Breast epithelium (tissue), 4 donors: ENCODE measurements around the gene COL5A1. TPM values are rescaled to one million over a fixed set of nuclear protein-coding genes. Genes with fewer than 3 reads are reported as not detected.
"Not testable (repeated sequence)": the region's sequence is repeated elsewhere in the genome, so short reads cannot be mapped to it uniquely, and the experiment has no call there.

Experiments
- DNase-seq, 2 donors: peaks; one replicate each; pipeline ENCODE4 v3.0.0-alpha.2; 2019; ENCODE audit warnings: low spot score in 2 of 2
- H3K27ac ChIP-seq, 2 donors: fragments of 200-600 bp; sonication (generic) in 1 of 2; one replicate each; pipeline ENCODE4 v1.5.1; 2016 to 2019; ENCODE audit warnings: mild to moderate bottlenecking in 1 of 2
- H3K27me3 ChIP-seq, 2 donors: fragments of 200-600 bp; sonication (generic) in 1 of 2; one replicate each; pipeline versions ENCODE4 v1.5.1 to v1.6.0; 2017 to 2019; ENCODE audit warnings: control low read depth in 1 of 2, mild to moderate bottlenecking in 1 of 2
- H3K36me3 ChIP-seq: fragments of 200-600 bp; one replicate; pipeline ENCODE4 v1.5.1; 2019
- H3K4me1 ChIP-seq, 2 donors: fragments of 200-600 bp; sonication (generic); one replicate each; pipeline ENCODE4 v1.5.1; 2016 to 2019; ENCODE audit warnings: control low read depth in 1 of 2
- H3K4me3 ChIP-seq, 3 donors: fragments of 200-600 bp; sonication (generic); 1 replicate in 2 of 3; 2 replicates in 1 of 3; pipeline ENCODE4 v1.5.1; 2016 to 2019; ENCODE audit warnings: mild to moderate bottlenecking in 3 of 3, moderate library complexity in 2 of 3
- H3K9me3 ChIP-seq, 2 donors: fragments of 200-600 bp; sonication (generic) in 1 of 2; one replicate each; pipeline ENCODE4 v1.5.1; 2016 to 2019; ENCODE audit warnings: control low read depth in 1 of 2
- CTCF ChIP-seq, 3 donors: fragments of 450-650 bp; IDR thresholded peaks; one replicate each; pipeline ENCODE4 v1.5.1; 2016 to 2017; ENCODE audit warnings: antibody characterized with exemption in 3 of 3, mild to moderate bottlenecking in 3 of 3, moderate library complexity in 3 of 3
- POLR2A ChIP-seq: fragments of 450-650 bp; IDR thresholded peaks from one replicate; pipeline ENCODE4 v1.6.1; 2016; ENCODE audit warnings: antibody characterized with exemption, mild to moderate bottlenecking, moderate library complexity
- POLR2AphosphoS5 ChIP-seq, 3 donors: sonication (generic); formaldehyde crosslinking; IDR thresholded peaks; one replicate each; pipeline ENCODE4 v1.6.1; 2017; ENCODE audit warnings: antibody characterized with exemption in 3 of 3
- intact Hi-C: fragments of 100-400 bp; cut with DNase I; formaldehyde crosslinking; loops from one replicate; pipeline ENCODE4 v1.15.1; 2023; ENCODE audit warnings: low total_unique reads
- total RNA-seq, 3 donors: library from RNA; depleted of rRNA; stranded (reverse); fragments of >200 nt; gene quantifications; one replicate each; pipeline ENCODE4 v1.1.0, GENCODE V29; 2016

The COL5A1 gene
- total RNA-seq, 3 donors from 2014 or later, result 12.1 to 17.0 (median 15.4) TPM

GRCh38 chr9:134662143-134662876, 20.7 kb downstream of the COL5A1 start:
- intact Hi-C loops, result no loop called here
- H3K27ac ChIP-seq, result peak overlapping the region; percentile 33 to 80
- H3K4me3 ChIP-seq, result peak overlapping the region in 1 of 3 donors; percentile 5
- H3K9me3 ChIP-seq, result peaks cover 0 to 7% of the 10 kb centered on the region in 2 donors
- H3K27me3 ChIP-seq, result no peaks in the 10 kb centered on the region
- no peak for TF ChIP-seq POLR2AphosphoS5 (IDR thresholded peaks at IDR 0.05)
- TF ChIP-seq POLR2A, result no peak
- H3K36me3 ChIP-seq, result no peaks in the 10 kb centered on the region
- no peaks in the 10 kb centered on the region for H3K4me1 ChIP-seq
- no peak for DNase-seq

GRCh38 chr9:134663084-134663483, 21.5 kb downstream of the COL5A1 start:
- Histone ChIP-seq H3K4me3 (no peak overlapping the region), H3K27ac (peak overlapping the region in 1 of 2 donors; percentile 80), H3K36me3 (no peaks in the 10 kb centered on the region), H3K27me3 (no peaks in the 10 kb centered on the region), H3K9me3 (peaks cover 0 to 7% of the 10 kb centered on the region in 2 donors), H3K4me1 (no peaks in the 10 kb centered on the region)
- TF ChIP-seq POLR2A, result no peak
- no peak for TF ChIP-seq CTCF (IDR thresholded peaks at IDR 0.05)
- TF ChIP-seq POLR2AphosphoS5 (IDR thresholded peaks at IDR 0.05), result no peak
- intact Hi-C loops, result no loop called here
- DNase-seq, result no peak

- Histone ChIP-seq H3K36me3 (no peaks in the 10 kb centered on the region), H3K9me3 (peaks cover 0 to 7% of the 10 kb centered on the region in 2 donors), H3K4me1 (no peaks in the 10 kb centered on the region), H3K27me3 (no peaks in the 10 kb centered on the region), H3K4me3 (no peak overlapping the region), H3K27ac (peak overlapping the region in 1 of 2 donors; percentile 48)
- intact Hi-C loops, result no loop called here
- DNase-seq, result no peak
- TF ChIP-seq POLR2A, result no peak
- TF ChIP-seq CTCF (IDR thresholded peaks at IDR 0.05), result no peak
- TF ChIP-seq POLR2AphosphoS5 (IDR thresholded peaks at IDR 0.05), result no peak
These were observed 22.3 kb downstream of the COL5A1 start for GRCh38 chr9:134663753-134664415.

- no peak for DNase-seq
- Histone ChIP-seq H3K27ac (no peak overlapping the region), H3K9me3 (peaks cover 0 to 7% of the 10 kb centered on the region in 2 donors), H3K4me3 (no peak overlapping the region), H3K36me3 (no peaks in the 10 kb centered on the region), H3K27me3 (no peaks in the 10 kb centered on the region), H3K4me1 (no peaks in the 10 kb centered on the region)
- intact Hi-C loops, result no loop called here
- TF ChIP-seq CTCF (IDR thresholded peaks at IDR 0.05) (no peak), POLR2A (no peak)
These were observed 22.8 kb downstream of the COL5A1 start for GRCh38 chr9:134664446-134664845.

GRCh38 chr9:134666208-134666607, 24.6 kb downstream of the COL5A1 start:
- TF ChIP-seq POLR2A, result no peak
- intact Hi-C loops, result no loop called here
- Histone ChIP-seq H3K4me3 (no peak overlapping the region), H3K4me1 (no peaks in the 10 kb centered on the region), H3K27me3 (no peaks in the 10 kb centered on the region), H3K36me3 (no peaks in the 10 kb centered on the region), H3K27ac (no peak overlapping the region), H3K9me3 (no peaks in the 10 kb centered on the region)
- no peak for DNase-seq

GRCh38 chr9:134666831-134667230, 25.2 kb downstream of the COL5A1 start:
- Histone ChIP-seq H3K4me1 (no peaks in the 10 kb centered on the region), H3K27ac (no peak overlapping the region), H3K36me3 (no peaks in the 10 kb centered on the region), H3K4me3 (no peak overlapping the region), H3K27me3 (no peaks in the 10 kb centered on the region), H3K9me3 (no peaks in the 10 kb centered on the region)
- intact Hi-C loops, result no loop called here
- DNase-seq, result no peak
- no peak for TF ChIP-seq POLR2A
- TF ChIP-seq POLR2AphosphoS5 (IDR thresholded peaks at IDR 0.05), result no peak
- no peak for TF ChIP-seq CTCF (IDR thresholded peaks at IDR 0.05)

- H3K27ac ChIP-seq, DNase-seq, H3K9me3 ChIP-seq, H3K4me3 ChIP-seq, H3K36me3 ChIP-seq, H3K27me3 ChIP-seq, H3K4me1 ChIP-seq, intact Hi-C loops: not testable (repeated sequence)
These were observed 27.4 kb downstream of the COL5A1 start for GRCh38 chr9:134668977-134669376.
